Cerebellar nuclear complex (tissue), 1 donor: ENCODE measurements around the gene REC114.
"Not testable (repeated sequence)": the region's sequence is repeated elsewhere in the genome, so short reads cannot be mapped to it uniquely, and the experiment has no call there.

Source experiments
- DNase-seq, 2 experiments: peaks; one replicate each; lab custom pipeline; 2025; lab: John Stamatoyannopoulos, UW

Gene REC114

DNA sequence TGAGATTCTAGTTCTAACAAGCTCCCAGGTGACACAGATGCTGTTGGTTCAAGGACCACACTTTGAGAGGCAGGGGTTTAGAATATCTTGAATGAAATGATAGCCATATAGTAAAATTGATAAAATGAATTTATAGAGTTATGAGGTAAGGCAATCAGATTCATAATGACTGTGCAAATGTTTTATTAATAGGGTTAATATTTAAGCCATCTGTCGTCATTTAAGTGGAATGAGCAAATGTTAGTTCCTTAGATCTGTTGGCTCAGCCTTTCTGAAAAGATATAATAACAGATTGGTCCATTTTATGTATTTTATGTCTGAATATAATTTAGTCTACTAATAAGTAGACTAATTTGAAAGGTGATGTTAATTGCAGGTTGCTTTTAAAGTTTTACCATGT lies 12.9 kb downstream of the REC114 start:
- DNase-seq, result no peak

- DNase-seq, result no peak
Observed at GRCh38 chr15:73457334-73457733, 14.4 kb downstream of the REC114 start.

DNA sequence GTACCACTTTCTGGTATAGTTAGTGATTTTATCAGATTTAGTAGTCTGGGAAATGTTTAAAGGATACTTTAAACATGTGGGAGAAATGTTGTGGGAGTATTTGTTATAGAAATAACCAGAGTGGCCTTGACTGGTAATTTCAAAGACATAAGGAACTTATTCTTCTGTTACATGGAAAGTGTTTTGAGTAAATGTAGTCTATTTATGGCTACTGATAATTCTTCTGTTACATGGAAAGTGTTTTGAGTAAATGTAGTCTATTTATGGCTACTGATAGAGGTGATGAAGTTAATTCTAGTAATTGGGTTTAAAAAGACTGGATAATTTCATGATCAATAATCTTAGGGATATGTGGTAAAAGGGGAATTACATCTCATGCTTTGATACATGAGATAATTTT lies 17.7 kb downstream of the REC114 start:
- no peak for DNase-seq

GRCh38 chr15:73464602-73465001 lies 21.6 kb downstream of the REC114 start:
- DNase-seq, result no peak

DNA sequence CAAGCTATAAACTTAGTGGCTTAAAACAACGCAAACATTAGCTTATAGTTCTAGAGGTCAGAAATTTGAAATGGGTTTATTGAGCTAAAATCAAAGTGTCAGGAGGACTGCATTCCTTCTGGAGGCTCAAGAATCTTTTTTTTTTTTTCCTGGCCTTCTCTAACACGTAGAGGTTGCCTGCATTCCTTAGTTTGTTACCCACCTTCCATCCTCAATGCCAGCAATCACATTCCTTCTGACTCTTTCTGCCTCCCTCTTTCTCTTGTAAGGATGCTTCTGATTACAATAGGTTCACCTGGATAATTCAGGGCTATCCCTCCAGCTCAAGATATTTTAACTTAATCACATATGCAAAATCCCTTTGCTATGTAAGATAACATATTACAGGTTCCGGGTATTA lies 24.8 kb downstream of the REC114 start:
- no peak for DNase-seq

- no peak for DNase-seq
Observed at GRCh38 chr15:73474785-73475184, 31.8 kb downstream of the REC114 start.

- DNase-seq, result no peak
Observed at GRCh38 chr15:73476704-73477216, 33.8 kb downstream of the REC114 start.

- no peak for DNase-seq
Observed at GRCh38 chr15:73480050-73480449, 37.1 kb downstream of the REC114 start.

GRCh38 chr15:73482166-73482565 lies 39.2 kb downstream of the REC114 start:
- no peak for DNase-seq

GRCh38 chr15:73483053-73483452 lies 40.1 kb downstream of the REC114 start:
- no peak for DNase-seq

- no peak for DNase-seq
Observed at GRCh38 chr15:73485372-73485771, 42.4 kb downstream of the REC114 start.

- DNase-seq, result not testable (repeated sequence)
Observed at GRCh38 chr15:73485885-73486284, 42.9 kb downstream of the REC114 start.

- DNase-seq, result no peak
Observed at GRCh38 chr15:73488698-73489097, 45.7 kb downstream of the REC114 start.

DNA sequence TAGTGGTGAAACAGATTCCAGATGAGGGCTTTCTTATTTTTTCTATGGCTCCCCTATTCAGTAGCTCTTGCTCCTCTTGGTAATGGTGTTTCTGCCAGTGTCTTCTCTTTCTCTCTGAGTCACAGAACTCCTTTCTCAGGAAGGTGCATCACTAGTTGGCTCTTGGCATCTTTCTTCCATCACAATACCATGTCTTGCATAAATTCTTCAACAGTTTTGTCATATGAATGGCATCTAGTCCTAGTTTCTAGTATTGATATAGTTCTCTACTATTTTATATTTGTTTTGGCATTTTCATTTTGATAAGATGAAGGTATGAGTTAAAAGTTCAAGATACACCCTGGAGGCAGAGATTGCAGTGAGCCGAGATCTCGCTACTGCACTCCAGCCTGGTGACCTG lies 51.0 kb downstream of the REC114 start:
- no peak for DNase-seq

DNA sequence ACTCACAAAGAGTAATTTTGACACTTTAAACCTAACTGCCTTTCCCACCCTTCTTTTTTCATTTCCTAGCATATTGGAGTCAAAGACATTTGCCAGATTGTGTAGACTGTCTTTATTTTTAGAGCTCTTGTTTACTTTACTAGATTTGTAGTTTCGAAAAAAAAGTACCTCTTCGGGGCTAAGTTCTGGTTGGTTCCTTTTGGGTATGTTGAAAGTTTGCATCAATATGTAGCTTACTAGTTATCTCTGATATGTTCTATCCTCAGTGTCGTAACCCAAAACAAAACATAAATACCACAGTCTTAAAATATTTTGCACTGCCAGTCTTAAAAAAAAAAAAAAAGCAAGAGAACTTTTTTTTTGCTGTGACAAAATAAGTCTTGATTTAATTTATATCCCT lies 52.2 kb downstream of the REC114 start:
- no peak for DNase-seq

GRCh38 chr15:73500696-73501095 lies 57.7 kb downstream of the REC114 start:
- no peak for DNase-seq

- DNase-seq, result no peak
Observed at GRCh38 chr15:73504885-73505284, 61.9 kb downstream of the REC114 start.

DNA sequence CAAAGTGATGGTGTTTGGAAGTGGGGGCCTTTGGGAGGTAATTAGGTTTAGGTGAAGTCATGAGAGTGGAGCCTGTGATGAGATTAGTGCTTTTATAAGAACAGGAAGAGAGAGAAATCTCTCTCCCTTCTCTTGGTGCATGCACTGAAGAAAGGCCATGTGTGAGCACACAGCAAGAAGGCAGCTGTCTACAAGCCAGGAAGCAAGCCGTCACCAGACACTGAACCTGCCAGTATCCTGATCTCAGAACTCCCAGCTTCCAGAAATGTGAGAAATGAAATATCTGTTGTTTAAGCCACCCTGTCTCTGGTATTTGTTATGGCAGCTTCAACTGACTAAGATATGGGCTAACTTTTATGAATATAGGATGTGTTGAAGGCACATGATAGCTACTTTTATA lies 72.6 kb downstream of the REC114 start:
- DNase-seq, result no peak

DNA sequence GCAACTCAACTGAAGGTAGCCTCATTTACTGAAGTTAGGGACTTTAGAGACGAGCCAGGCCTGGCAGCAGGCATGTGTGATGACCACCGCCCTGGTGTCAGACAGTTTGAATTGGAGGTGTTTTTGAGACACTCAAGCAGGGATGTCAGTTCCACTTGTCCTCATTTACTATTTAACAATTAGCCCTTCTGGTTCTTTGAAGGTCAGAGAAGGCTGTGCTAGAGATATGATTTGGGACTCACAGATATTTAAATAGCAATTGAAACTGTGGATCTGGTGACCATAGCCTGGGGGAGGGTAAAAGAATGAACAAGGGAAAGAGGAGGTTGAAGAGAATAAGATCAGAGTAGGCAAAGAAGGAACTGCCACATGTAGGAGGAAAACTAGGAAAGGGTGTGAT lies 74.6 kb downstream of the REC114 start:
- DNase-seq, result no peak

DNA sequence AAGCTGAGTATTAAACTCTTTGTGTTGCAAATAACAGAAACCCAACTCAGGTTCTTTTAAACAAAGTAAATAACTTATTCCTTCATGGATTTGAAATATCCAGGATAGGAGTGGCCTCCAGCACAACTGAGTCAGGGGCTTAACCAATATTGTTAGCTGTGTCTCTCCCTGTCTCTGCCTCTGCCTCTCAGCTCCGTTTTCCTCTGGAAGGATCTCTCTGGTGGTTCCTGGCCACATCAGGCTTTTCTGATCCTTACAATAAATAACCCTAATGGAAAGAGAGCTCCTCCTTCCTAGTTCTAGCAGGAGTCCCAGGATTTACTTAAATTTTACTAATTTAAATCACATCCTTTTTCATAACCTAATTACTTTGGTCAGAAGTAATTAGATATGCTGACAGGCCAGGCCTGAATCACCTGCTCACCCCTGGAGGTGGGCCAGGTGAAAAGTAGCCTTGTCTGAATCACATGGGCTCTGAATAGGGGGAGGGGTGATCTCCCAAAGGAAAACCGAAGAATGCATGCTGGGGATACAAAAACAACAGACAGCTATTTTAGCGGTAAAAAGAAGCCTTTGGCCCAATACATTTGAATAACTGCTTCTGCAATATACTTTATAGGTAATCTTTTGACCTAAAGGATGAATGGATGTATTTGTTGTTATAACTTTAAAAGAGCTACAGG lies 75.4 kb downstream of the REC114 start:
- DNase-seq, result no peak

DNA sequence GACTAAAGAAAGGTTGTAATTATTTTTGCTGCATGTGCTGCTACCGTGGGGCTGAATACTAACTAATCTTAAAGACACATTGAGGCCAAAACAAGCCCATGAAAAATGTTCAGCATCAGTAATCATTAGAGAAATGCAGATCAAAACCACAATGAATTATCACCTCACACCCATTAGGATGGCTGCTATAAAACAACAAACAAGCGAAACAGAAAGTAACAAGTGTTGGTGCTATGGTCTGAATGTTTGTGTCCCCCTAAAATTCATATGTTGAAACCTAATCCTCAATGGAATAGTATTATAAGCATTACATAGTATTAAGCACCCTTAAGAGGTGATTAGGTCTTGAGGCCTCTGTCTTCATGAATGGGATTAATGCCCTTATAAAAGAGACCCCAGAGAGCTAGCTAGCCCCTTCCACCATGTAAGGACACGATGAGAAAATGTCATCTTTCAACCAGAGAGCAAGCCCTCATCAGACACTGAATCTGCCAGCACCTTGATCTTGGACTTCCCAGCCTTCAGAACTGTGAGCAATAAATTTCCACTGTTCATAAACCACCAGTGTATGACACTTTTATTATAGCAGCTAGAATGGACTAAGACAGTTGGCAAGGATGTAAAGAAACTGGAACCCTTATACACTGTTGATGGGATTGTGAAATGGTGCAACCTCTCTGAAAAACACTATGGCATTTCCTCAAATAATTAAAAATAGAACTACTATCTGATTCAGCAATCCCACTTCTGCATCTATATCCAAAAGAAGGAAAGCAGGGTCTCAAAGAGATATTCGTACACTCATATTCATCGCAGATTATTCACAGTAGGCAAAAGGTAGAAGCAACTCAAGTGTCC lies 76.1 kb downstream of the REC114 start:
- DNase-seq, result no peak

DNA sequence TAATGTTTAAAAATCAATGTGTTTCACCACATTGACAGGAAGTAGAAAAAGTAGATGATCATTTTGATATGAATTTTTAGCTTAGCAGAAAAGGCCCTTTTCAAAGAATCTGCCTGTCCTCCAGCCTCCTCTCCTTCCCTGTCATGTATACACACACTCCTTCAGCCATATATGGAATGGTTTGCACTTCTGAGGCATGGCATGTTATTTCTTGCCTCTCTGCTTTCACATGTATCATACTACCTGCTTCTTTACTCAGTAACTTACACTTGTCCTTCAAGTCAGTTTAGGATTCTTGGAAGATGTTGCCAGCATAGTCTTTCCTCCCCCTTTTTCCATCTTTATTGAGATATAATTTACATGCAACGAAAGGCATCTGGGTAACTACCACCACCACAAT lies 79.0 kb downstream of the REC114 start:
- DNase-seq, result no peak

DNA sequence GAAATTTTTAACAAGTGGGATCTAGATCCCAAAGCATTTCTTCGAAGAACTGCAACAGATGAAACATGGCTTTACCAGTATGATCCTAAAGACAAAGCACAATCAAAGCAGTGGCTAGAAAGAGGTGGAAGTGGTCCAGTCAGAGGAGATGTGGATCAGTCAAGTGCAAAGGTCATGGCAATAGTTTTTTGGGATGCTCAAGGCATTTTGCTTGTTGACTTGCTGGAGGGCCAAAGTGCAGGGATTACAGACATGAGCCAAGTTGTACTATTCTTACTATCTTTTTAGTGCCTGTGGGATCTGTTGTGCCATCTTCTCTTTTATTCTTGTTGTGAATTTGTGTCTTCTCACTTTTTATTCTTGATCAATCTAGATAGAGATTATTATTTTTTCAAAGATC lies 82.0 kb downstream of the REC114 start:
- no peak for DNase-seq
